HG03354 (cell line): ENCODE measurements around the gene VEGFC.

ENCODE experiments used
- ATAC-seq: cut with Tn5 transposase; IDR thresholded peaks from one replicate; pipeline ENCODE4 v1.9.1; 2021; ENCODE audit warnings: mild to moderate bottlenecking; ENCODE audit not compliant: unreplicated experiment, poor library complexity, severe bottlenecking

The VEGFC gene

DNA sequence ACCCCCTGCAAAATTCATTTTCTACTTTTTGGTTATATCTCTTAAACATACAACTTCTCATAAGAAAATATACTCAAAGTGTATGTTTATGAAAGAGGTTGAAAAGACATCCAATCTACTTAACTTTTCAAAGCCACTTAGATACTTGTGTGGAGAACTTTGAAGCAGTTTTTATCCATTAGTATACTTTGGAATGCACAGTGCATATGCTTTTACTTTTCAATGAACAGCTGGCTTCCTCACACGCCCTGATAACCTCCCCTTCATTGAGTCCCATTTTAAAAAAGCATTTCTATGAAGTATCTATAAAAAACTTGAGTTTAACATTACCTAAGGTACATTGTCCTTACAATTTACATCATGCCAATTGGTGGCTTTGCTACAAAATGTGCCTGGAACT, 73.8 kb downstream of the VEGFC start:
- ATAC-seq, result no peak

DNA sequence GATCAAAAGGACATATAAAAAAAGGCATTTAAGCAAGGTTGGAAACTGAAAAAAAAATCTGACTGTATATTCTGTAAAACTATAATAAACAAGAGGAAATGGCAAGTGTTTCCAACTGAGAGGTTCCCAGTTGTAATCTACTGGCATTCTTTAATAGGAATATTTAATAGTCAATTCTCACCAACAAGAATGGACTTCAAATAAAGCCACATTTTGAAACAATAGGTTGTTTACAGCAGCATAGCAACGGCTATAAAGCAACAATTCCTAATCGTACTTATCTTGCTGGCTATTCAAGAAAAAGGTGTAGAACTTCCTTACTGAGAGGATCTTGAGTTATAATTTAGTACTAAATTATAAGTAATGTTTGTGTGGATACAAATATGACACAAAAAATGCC, 75.5 kb downstream of the VEGFC start:
- no peak for ATAC-seq

DNA sequence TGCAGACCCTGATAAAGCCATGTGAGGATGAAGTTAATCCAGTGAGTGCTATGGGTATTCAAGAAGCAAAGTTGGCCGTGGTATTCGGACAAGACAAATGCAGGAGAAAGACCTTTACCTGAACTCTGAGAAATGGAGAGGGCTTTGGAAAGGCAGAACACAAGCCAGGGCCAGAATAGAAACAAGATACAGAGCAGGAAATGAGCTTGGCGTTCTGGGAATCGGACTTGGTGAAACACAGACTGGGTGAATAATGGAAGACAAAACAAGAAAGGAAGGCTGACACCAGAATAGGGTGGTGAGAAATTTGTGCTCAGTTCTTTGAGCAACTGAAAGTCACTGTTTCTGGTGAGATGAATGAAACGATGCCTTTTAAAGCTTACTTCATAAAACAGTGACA, 83.3 kb downstream of the VEGFC start:
- ATAC-seq, result no peak

DNA sequence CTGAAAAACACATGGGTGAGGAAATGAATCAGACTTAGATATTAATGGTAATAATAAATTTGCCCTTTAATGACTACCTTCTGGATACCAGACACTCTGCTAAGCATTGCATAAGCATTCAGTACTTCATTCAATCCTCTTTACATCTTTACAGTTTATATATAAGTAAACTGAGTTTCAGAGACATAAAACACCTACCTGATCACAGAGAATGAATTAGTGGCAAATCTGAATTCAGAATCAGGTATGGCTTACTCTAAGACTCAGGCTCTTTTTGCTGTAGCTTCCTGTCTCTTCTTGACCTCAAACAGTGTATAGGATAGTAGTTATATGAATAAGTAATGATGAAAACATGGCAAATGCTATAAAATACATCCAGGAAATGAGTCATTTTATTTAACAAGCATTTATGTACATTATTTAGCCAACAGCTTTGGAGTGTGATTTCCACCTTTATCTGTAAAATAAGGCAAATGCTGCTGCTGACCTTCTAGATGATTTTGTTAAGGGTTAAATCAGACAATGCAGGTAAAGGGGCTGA, 83.9 kb downstream of the VEGFC start:
- ATAC-seq, result no peak

- ATAC-seq, result no peak
Measured at GRCh38 chr4:176690716-176691115, 102.0 kb downstream of the VEGFC start.

DNA sequence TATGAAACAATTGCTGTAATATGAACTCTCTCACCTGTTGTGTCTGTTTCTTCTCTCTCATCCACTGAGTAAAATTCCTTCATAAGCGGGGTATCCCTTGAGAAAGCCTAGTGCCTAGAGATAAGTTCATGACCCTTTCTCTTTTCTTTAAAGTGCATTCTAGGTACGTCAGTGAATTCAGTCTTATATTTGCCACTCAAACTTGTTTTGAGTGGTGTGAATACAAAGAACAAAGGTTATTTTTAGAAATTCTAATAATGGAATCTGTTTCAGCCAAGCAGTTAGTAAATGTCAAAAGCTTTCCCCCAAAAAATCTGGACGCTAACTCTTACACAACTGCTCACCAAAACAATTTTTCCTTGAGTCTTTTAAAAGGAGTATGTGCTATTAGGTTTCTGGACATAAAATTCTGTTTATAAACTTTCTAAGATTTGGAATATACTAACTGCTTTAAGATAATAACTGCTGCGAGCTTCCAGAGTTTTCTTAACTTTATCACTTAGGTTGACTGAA, 112.0 kb downstream of the VEGFC start:
- no peak for ATAC-seq

GRCh38 chr4:176676901-176677300, 115.8 kb downstream of the VEGFC start:
- no peak for ATAC-seq

GRCh38 chr4:176675810-176676209, 116.9 kb downstream of the VEGFC start:
- no peak for ATAC-seq

GRCh38 chr4:176671532-176671931, 121.2 kb downstream of the VEGFC start:
- ATAC-seq, result no peak

GRCh38 chr4:176668324-176668723, 124.4 kb downstream of the VEGFC start:
- no peak for ATAC-seq

DNA sequence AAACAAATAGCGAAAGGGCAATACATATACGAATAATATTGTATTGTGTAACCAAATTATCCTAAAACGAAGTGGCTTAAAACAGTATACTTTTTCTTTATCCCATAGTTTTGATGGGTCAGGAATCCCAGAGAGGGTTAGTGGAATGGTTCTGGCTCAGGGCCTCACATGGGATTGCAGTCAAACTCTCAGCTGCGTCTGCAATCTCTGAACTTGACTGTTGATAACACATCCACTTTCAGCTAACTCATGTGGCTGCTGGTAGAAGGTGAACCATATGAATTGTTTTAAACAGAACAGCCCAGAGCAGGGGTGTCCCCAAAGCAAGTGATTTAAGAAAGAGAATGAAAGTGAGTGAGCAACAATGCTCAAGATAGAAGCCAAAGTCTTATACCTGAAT, 127.8 kb downstream of the VEGFC start:
- ATAC-seq, result no peak

DNA sequence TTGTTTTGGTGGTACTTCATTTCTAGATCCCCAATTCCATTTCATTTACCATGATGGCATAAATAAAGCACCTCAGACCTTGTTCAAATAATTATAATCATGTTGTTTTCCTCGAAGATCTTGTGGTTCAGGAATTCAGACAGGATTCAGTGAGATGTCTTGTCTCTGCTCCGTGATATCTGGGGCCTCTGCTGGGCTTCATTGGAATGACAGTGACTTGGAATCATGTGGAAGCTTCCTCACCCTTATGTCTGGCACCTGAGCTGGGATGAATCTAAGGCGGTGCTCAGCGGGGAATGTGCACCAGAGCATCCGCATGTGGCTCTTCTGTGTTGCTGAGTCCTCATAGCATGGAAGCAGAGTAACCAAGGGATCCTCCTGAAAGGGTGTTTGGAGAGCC, 132.2 kb downstream of the VEGFC start:
- no peak for ATAC-seq

DNA sequence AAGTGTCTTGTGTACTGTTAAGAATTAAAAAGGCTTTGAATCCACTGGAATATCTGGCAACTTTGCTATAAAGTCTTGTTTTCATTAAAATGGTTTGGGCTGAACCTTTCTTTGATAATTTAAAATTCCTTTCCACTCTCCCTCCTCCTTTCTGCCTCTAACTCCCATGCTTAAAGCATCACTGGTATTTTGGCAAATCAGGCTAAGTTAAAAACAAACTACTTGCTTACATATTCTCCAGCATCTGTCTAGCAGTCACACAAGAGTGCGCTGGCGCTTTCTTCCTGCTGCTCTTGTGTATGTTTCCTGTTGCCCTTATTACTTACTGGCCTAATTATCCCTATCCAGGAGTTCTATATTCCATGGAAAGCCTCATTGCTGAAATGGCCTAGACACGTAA, 136.6 kb downstream of the VEGFC start:
- ATAC-seq, result no peak

GRCh38 chr4:176654565-176655216, 138.0 kb downstream of the VEGFC start:
- ATAC-seq, result no peak

GRCh38 chr4:176653401-176654220, 139.1 kb downstream of the VEGFC start:
- ATAC-seq, result no peak

DNA sequence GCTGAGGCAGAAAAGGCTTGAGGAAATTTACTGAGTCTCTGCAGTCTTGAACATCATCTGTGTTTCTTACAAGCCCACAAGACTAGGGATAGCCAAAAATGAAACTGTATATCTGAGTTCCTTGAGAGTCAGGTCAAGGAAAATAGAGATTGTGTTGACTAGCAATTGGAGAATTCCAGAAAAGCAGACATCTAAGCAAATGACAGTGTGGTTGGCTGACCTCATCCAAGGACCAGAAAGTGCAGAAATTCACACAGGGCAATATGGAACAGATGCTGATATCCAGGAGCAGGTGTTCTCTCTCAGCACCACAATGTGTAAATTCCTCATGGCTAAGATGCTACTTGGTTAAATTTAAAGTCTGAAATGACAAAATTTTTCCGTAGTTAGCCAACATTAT, 146.4 kb downstream of the VEGFC start:
- no peak for ATAC-seq

GRCh38 chr4:176645246-176645960, 147.3 kb downstream of the VEGFC start:
- no peak for ATAC-seq

DNA sequence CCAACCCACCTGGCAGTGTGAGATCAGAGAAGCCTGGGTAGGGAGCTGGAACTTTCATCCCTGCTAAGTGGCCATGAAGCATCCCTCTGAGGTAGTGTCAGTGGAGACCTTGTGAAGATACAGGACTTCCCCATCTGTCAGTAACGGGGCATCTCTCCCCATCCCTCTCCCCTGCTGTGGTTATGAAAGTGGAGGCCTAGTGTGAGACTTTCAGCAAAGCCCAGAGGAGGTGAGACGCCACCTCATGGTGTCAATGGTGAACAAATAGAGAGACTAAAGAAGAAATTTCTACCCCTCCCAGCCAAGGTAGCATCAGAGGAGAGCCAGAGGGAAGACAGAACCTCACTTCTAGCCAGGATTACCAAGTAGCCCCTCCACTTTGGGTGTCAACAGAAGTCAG, 150.2 kb downstream of the VEGFC start:
- ATAC-seq, result peak; percentile 69

DNA sequence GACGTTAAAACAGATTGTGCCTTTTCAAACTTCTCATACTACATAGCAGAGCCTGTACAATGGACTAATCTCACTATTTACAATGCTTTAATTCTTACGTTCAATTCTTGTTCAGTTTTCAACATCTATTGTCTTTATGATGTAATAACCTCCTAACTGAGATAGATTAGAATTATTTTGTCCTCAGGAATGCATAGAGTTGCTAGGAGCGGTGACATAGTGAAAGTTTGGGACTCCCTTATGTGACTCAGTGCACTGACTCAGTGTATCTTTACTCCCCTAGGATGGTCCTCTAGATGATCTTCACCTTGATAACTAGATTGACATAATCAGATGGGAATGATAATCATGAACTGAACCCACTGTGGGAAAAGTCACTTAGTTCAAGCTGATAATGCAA, 151.5 kb downstream of the VEGFC start:
- no peak for ATAC-seq

DNA sequence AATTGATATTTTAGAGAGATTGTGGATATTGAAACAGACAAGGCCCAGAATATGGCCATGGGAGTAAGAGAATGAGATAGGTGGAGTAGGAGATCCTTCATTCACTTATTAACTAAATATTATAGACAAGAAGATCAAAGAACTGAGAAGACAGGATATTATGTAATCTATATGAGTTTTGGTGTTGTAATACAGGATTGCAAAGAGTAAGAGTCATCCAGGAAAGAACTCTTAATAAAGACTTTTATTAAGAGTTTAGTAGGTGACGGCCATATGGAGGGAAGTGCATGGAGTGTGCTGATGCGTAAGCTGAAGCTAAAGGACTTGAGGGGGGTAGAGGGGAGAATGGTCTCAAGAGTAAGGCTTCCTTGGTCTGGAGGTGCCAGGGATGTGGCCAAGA, 153.7 kb downstream of the VEGFC start:
- ATAC-seq, result no peak
